Endothelial cell (in vitro differentiated cells): ENCODE data around the gene RRP1. TPM values are rescaled to one million over a fixed set of nuclear protein-coding genes. Genes with fewer than 3 reads are reported as not detected.

Experiments used
- DNase-seq: peaks from one replicate; pipeline ENCODE4 v3.0.0; 2021; ENCODE audit warnings: low spot score
- H3K27ac Mint-ChIP-seq: one replicate; pipeline ENCODE4 v1.8.0; 2021; ENCODE audit warnings: mixed read lengths, inconsistent platforms; ENCODE audit not compliant: unreplicated experiment
- H3K27me3 Mint-ChIP-seq: one replicate; pipeline ENCODE4 v1.8.0; 2021; ENCODE audit warnings: mild to moderate bottlenecking, moderate library complexity, mixed read lengths, inconsistent platforms; ENCODE audit not compliant: unreplicated experiment
- H3K36me3 Mint-ChIP-seq: one replicate; pipeline ENCODE4 v1.8.0; 2021; ENCODE audit warnings: mild to moderate bottlenecking, low read depth, mixed read lengths, inconsistent platforms; ENCODE audit not compliant: unreplicated experiment
- H3K4me1 Mint-ChIP-seq: one replicate; pipeline ENCODE4 v1.8.0; 2021; ENCODE audit warnings: mild to moderate bottlenecking, mixed read lengths, inconsistent platforms; ENCODE audit not compliant: unreplicated experiment
- H3K4me3 Mint-ChIP-seq: one replicate; pipeline ENCODE4 v1.8.0; 2021; ENCODE audit warnings: mild to moderate bottlenecking, mixed read lengths, inconsistent platforms; ENCODE audit not compliant: unreplicated experiment
- H3K9me3 Mint-ChIP-seq: one replicate; pipeline ENCODE4 v1.8.0; 2021; ENCODE audit warnings: mixed read lengths, inconsistent platforms; ENCODE audit not compliant: unreplicated experiment
- total RNA-seq: library from RNA; stranded (reverse); fragmentation: NEBNext Ultra II Directional; extraction: Animal tissue kit (Norgen Biotek cat#: 25700); gene quantifications from one replicate; pipeline ENCODE4 v1.2.1, GENCODE V29; 2021; ENCODE audit not compliant: unreplicated experiment
- TF ChIP-seq, protein P1 (sequence below): fragments of 200-600 bp; sonication (generic); IDR thresholded peaks from one replicate; pipeline ENCODE4 v1.5.0; 2021; ENCODE audit warnings: antibody characterized with exemption; ENCODE audit not compliant: unreplicated experiment

RRP1 gene
- total RNA-seq, 1 donor from 2014 or later: 21.0 TPM

GRCh38 chr21:43806017-43806710 lies 16.8 kb downstream of the RRP1 start:
- no peak overlapping the region for H3K4me3 Mint-ChIP-seq
- H3K4me1 Mint-ChIP-seq: peaks cover 9% of the 10 kb centered on the region
- TF ChIP-seq, protein P1, sequence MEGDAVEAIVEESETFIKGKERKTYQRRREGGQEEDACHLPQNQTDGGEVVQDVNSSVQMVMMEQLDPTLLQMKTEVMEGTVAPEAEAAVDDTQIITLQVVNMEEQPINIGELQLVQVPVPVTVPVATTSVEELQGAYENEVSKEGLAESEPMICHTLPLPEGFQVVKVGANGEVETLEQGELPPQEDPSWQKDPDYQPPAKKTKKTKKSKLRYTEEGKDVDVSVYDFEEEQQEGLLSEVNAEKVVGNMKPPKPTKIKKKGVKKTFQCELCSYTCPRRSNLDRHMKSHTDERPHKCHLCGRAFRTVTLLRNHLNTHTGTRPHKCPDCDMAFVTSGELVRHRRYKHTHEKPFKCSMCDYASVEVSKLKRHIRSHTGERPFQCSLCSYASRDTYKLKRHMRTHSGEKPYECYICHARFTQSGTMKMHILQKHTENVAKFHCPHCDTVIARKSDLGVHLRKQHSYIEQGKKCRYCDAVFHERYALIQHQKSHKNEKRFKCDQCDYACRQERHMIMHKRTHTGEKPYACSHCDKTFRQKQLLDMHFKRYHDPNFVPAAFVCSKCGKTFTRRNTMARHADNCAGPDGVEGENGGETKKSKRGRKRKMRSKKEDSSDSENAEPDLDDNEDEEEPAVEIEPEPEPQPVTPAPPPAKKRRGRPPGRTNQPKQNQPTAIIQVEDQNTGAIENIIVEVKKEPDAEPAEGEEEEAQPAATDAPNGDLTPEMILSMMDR: no peak
- H3K27ac Mint-ChIP-seq: no peak overlapping the region
- no peak for DNase-seq
- peaks cover 9% of the 10 kb centered on the region for H3K36me3 Mint-ChIP-seq
- H3K9me3 Mint-ChIP-seq: no peaks in the 10 kb centered on the region
- H3K27me3 Mint-ChIP-seq: peaks cover 8% of the 10 kb centered on the region

GRCh38 chr21:43808367-43808766 lies 19.0 kb downstream of the RRP1 start:
- DNase-seq: no peak
- Mint-ChIP-seq H3K36me3 (no peaks in the 10 kb centered on the region), H3K27ac (no peak overlapping the region), H3K4me3 (no peak overlapping the region), H3K27me3 (peaks cover 4% of the 10 kb centered on the region), H3K9me3 (no peaks in the 10 kb centered on the region), H3K4me1 (peaks cover 13% of the 10 kb centered on the region)
- TF ChIP-seq, protein P1: no peak

DNA sequence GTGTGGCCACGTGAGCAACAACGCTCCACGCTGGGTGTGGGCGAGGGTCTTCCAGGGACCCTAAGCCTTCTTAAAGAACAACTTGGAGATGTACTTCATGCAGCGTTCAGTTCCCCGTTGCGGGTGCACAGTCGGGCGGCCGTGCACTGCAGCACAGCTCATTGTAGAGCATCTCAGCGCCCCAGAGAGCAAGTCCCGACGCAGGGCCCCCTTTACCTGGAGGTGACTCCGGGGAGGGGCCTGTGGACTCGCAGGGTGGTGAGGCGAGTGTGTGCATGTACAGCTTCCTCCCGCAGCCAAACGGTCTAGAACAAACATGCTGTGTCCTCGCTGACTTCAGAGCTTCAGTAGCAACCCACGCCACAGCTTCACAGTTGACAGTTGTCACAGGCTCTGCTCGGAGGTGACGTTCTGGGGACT lies 19.5 kb downstream of the RRP1 start:
- Mint-ChIP-seq H3K9me3 (no peaks in the 10 kb centered on the region), H3K36me3 (no peaks in the 10 kb centered on the region), H3K4me1 (peaks cover 13% of the 10 kb centered on the region), H3K4me3 (no peak overlapping the region), H3K27me3 (peaks cover 4% of the 10 kb centered on the region), H3K27ac (no peak overlapping the region)
- TF ChIP-seq, protein P1: no peak
- no peak for DNase-seq

GRCh38 chr21:43809346-43809799 lies 20.0 kb downstream of the RRP1 start:
- Mint-ChIP-seq H3K27ac (no peak overlapping the region), H3K9me3 (no peaks in the 10 kb centered on the region), H3K4me1 (peaks cover 13% of the 10 kb centered on the region), H3K36me3 (no peaks in the 10 kb centered on the region), H3K4me3 (no peak overlapping the region), H3K27me3 (peaks cover 3% of the 10 kb centered on the region)
- TF ChIP-seq, protein P1: no peak
- DNase-seq: no peak

GRCh38 chr21:43809853-43810504 lies 20.6 kb downstream of the RRP1 start:
- Mint-ChIP-seq H3K4me3 (no peak overlapping the region), H3K27me3 (peaks cover 4% of the 10 kb centered on the region), H3K4me1 (peaks cover 16% of the 10 kb centered on the region), H3K36me3 (no peaks in the 10 kb centered on the region), H3K27ac (no peak overlapping the region), H3K9me3 (no peaks in the 10 kb centered on the region)
- DNase-seq: no peak
- TF ChIP-seq, protein P1: no peak
